Epithelial cell of esophagus (primary cell): ENCODE data around the gene PLXNA4.

Experiments used
- DNase-seq: peaks from one replicate; pipeline ENCODE4 v3.0.0; 2010; ENCODE audit warnings: low read depth
- H3K4me3 ChIP-seq: 2 replicates; pipeline ENCODE4 v1.5.1; 2011; ENCODE audit warnings: mild to moderate bottlenecking, low read length, control low read depth
- TF ChIP-seq, protein P1 (sequence below): IDR thresholded peaks from 2 replicates; pipeline ENCODE4 v1.5.1; 2011; ENCODE audit warnings: low read depth, mild to moderate bottlenecking, low read length, control low read depth, inconsistent platforms; ENCODE audit not compliant: insufficient read depth; ENCODE audit errors: missing control alignments

The PLXNA4 gene

DNA sequence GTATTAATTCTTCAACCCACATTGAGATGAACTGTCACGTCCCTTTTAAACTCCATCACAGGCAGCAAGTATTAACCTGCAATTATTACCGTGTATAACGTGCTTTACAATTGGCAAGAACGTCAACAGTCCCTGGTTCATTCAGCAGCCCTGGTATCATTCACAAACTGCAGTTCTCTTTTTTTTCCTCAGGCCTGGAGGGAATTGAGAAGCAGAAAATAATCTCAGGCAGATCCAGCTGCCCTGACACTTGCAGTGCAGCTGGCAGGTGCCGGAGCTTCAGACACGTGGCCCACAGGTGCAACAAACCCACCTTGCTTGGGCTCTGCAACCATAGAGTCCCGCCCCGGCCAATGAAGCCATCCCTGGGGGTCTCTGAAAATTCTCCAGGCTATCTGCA lies 137.3 kb downstream of the PLXNA4 start:
- TF ChIP-seq, protein P1, sequence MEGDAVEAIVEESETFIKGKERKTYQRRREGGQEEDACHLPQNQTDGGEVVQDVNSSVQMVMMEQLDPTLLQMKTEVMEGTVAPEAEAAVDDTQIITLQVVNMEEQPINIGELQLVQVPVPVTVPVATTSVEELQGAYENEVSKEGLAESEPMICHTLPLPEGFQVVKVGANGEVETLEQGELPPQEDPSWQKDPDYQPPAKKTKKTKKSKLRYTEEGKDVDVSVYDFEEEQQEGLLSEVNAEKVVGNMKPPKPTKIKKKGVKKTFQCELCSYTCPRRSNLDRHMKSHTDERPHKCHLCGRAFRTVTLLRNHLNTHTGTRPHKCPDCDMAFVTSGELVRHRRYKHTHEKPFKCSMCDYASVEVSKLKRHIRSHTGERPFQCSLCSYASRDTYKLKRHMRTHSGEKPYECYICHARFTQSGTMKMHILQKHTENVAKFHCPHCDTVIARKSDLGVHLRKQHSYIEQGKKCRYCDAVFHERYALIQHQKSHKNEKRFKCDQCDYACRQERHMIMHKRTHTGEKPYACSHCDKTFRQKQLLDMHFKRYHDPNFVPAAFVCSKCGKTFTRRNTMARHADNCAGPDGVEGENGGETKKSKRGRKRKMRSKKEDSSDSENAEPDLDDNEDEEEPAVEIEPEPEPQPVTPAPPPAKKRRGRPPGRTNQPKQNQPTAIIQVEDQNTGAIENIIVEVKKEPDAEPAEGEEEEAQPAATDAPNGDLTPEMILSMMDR, result no peak
- DNase-seq, result no peak
- no peak overlapping the region for H3K4me3 ChIP-seq

DNA sequence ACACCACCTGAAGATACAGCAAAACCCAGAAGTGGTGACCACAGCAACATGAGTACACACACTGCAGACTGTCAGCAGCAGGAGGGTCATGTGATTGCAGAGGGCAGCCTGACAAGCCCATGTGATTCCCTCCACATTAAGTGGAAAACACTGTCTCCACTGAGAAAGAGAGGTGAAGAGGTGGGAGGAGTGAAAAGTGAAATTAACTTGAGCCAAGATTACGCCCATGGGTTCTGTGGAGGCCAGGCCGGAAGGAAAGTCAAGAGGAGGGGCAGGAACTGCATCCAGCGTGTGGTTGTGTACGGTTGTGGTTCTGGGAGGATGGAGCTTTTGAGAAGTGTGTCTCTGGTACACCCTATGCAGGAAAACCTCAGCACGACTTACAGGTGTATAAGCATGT lies 138.5 kb downstream of the PLXNA4 start:
- TF ChIP-seq, protein P1, result no peak
- H3K4me3 ChIP-seq, result no peak overlapping the region
- DNase-seq, result no peak

DNA sequence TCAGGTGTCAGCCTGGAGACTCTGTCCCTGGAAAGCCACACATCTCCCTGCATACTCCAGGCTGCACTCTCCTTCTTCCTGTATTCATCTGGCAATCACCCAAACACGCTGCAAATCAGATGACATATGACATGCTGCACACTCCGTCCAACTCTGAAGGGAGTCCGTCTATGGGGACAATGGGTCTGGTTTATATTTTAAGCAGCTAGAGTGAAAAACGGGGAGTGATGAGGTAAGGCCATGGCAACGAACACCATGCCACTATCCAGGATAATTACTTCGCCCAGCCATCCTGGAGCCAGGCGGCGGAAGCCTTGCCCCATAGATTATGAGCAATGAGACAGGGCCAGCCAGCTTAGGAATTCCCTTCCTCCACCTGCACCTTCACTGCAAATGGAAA lies 140.1 kb downstream of the PLXNA4 start:
- no peak for DNase-seq
- no peak overlapping the region for H3K4me3 ChIP-seq
- TF ChIP-seq, protein P1, result no peak

DNA sequence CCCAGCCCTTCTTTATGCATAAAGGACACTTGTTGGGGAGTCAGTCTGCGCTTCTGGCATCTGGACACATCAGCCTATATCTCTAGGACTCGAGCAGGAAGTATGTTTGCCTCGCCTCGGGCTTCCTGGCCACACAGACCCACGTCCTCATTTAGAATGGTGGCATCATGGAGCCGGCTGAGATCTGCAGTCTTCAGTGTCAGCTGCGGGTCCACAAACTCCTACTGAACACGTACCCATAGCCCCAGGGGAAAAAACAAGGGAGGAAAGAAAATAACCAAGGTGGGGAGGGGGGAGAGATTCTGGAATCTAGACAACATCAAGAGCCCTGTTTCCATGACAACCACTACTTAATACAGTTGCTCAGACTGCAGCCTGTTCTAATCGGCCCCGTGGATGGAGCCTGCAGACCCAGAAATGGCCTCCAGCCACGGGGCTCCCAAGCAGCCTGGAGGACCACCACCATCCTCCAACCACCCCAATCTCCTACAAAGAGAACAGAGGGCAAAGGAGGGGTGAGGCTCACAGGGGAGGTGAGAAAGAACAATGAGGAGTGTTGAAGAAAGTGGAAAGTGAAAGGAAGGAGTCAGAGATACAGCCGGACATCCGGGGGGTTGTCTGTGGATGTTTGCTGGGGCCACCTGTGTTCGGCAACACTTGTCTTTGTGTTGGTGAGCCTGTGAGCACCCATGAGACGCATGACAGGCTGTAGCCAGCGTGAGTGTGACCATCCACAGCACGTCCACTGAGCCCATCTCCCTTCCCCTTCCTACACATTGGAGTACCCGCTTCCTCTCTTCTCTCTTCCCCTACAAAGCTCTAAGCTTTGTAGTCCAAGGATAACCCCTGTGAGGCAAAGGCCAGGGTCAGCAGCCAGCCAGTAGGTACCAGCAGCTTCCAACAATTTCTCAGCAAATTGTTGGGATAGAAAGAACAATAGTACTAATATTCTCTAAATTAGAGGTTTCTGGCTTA lies 141.0 kb downstream of the PLXNA4 start:
- TF ChIP-seq, protein P1, result no peak
- no peak for DNase-seq

DNA sequence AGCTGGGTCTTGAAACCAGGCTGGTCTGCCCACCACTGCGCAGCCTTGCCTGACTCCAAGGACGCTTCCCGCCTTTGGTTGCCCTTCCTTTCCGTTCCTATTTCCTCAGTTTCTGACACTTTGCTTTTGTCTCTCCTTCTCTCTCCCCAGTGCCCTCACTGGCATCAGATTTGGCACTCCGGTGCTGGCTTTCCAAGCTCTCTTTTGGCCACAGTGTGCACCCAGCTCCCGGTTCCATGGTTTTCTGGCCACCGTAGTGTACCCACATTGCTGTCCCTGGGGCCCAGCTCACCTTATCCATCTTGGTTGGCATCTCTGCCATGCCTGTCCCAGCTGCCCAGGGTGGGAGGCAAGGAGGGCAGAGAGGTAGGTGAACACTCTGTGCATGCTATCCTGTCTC lies 142.2 kb downstream of the PLXNA4 start:
- DNase-seq, result no peak
- H3K4me3 ChIP-seq, result no peak overlapping the region
- TF ChIP-seq, protein P1, result no peak

More for the DNA sequence above, 141.0 kb downstream of the PLXNA4 start:
- no peak overlapping the region for H3K4me3 ChIP-seq

DNA sequence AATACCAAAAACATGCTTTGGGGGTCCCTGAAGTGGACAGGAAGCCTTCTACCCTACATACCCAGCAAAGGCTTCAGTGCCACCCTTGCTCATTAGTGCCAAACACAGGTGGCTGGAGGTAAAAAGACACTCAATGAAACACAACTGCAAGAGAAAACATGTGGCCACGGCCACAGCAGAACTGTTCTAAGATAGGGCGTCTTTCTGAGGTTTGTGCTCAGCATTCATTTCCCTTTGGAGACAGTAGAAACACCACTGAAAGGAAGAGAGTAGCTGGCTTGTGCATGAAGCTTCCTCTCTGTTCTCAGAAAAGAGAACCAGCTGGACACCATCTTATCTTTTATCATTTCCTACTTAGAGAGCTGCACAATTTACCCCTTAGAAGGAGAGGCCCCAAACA lies 143.0 kb downstream of the PLXNA4 start:
- no peak for DNase-seq
- no peak overlapping the region for H3K4me3 ChIP-seq
- TF ChIP-seq, protein P1, result no peak
